IMR-90 (cell line): Measurements from ENCODE around the gene TRAF6. TPM values are rescaled to one million over a fixed set of nuclear protein-coding genes. Genes with fewer than 3 reads are reported as not detected.

Source experiments
- ATAC-seq: fragments of 200-7000 bp; cut with Tn5 transposase; 2 replicates; pipeline ENCODE4 v1.9.1; 2020; ENCODE audit warnings: low read depth, mild to moderate bottlenecking, moderate library complexity
- Bru-seq: library from RNA; stranded (reverse); fragments of 400-500 nt; gene quantifications from one replicate; lab custom pipeline; 2021; lab: Mats Ljungman, UMichigan
- BruChase-seq, 2 experiments: library from RNA; stranded (reverse); fragments of 400-500 nt; gene quantifications; one replicate each; lab custom pipeline; 2021; lab: Mats Ljungman, UMichigan
- BruUV-seq: library from RNA; stranded (reverse); fragments of 400-500 nt; replicated peaks from 2 replicates; lab custom pipeline; 2021; lab: Mats Ljungman, UMichigan
- CTCF ChIA-PET: fragments of 300-600 bp; formaldehyde crosslinking; extraction: SDS; loops from one replicate; lab custom pipeline; 2021; ENCODE audit warnings: antibody characterized with exemption; lab: Yijun Ruan, JAX
- POLR2A ChIA-PET: fragments of 300-600 bp; sonication (Branson Sonifier 250); formaldehyde crosslinking; loops from one replicate; lab custom pipeline; 2022; ENCODE audit warnings: antibody characterized with exemption; ENCODE audit not compliant: unreplicated experiment; lab: Charles Lee
- DNase-seq: peaks from one replicate; pipeline ENCODE4 v3.0.0; 2013
- H2AFZ ChIP-seq: replicated peaks from 2 replicates; pipeline ENCODE3; 2013; ENCODE audit warnings: low read length, mild to moderate bottlenecking; ENCODE audit not compliant: poor library complexity
- H2AK5ac ChIP-seq: 2 replicates; pipeline ENCODE4 v1.6.1; 2013; ENCODE audit warnings: low read depth, low read length, inconsistent platforms
- H2AK9ac ChIP-seq: replicated peaks from 2 replicates; pipeline ENCODE3; 2013; ENCODE audit warnings: mild to moderate bottlenecking, low read depth, low read length, moderate library complexity; ENCODE audit not compliant: poor library complexity
- H2BK120ac ChIP-seq: 2 replicates; pipeline ENCODE4 v1.6.1; 2013; ENCODE audit warnings: low read depth, low read length, inconsistent platforms
- H2BK15ac ChIP-seq: 3 replicates; pipeline ENCODE4 v1.6.1; 2013; ENCODE audit warnings: low read depth, low read length, inconsistent platforms
- H2BK20ac ChIP-seq: 2 replicates; pipeline ENCODE4 v1.6.1; 2013; ENCODE audit warnings: low read depth, mild to moderate bottlenecking, inconsistent platforms, low read length, moderate library complexity
- H2BK5ac ChIP-seq: 2 replicates; pipeline ENCODE4 v1.6.1; 2013; ENCODE audit warnings: mild to moderate bottlenecking, low read depth, low read length, inconsistent platforms; ENCODE audit not compliant: poor library complexity, severe bottlenecking
- H3K14ac ChIP-seq: replicated peaks from 2 replicates; pipeline ENCODE4 v1.6.1; 2013; ENCODE audit warnings: low read depth, low read length, inconsistent platforms
- H3K18ac ChIP-seq: 2 replicates; pipeline ENCODE4 v1.6.1; 2013; ENCODE audit warnings: low read depth, low read length, control low read depth
- H3K23ac ChIP-seq: 2 replicates; pipeline ENCODE4 v1.6.1; 2013; ENCODE audit warnings: low read depth, low read length, inconsistent platforms
- H3K27ac ChIP-seq: 2 replicates; pipeline ENCODE4 v1.5.1; 2013; ENCODE audit warnings: mild to moderate bottlenecking, control low read depth, low read length; ENCODE audit not compliant: insufficient read depth
- H3K27me3 ChIP-seq: 2 replicates; pipeline ENCODE4 v1.6.1; 2013; ENCODE audit warnings: low read length; ENCODE audit not compliant: control insufficient read depth, insufficient read depth
- H3K36me3 ChIP-seq: 2 replicates; pipeline ENCODE4 v1.6.1; 2013; ENCODE audit warnings: low read length, mixed read lengths; ENCODE audit not compliant: control insufficient read depth, insufficient read depth
- H3K4ac ChIP-seq: 2 replicates; pipeline ENCODE4 v1.6.1; 2013; ENCODE audit warnings: low read depth, low read length, inconsistent platforms
- H3K4me1 ChIP-seq: 2 replicates; pipeline ENCODE4 v1.6.1; 2013; ENCODE audit warnings: low read length, mixed read lengths; ENCODE audit not compliant: control insufficient read depth, insufficient read depth
- H3K4me2 ChIP-seq: 2 replicates; pipeline ENCODE4 v1.6.1; 2013; ENCODE audit warnings: low read depth, mild to moderate bottlenecking, control low read depth, low read length, moderate library complexity
- H3K4me3 ChIP-seq: 2 replicates; pipeline ENCODE4 v1.5.1; 2013; ENCODE audit warnings: low read depth, mild to moderate bottlenecking, control low read depth, low read length, moderate library complexity; ENCODE audit not compliant: insufficient read depth
- H3K56ac ChIP-seq: 2 replicates; pipeline ENCODE4 v1.6.1; 2013; ENCODE audit warnings: low read length, inconsistent platforms; ENCODE audit not compliant: insufficient read depth; ENCODE audit errors: extremely low read depth
- H3K79me1 ChIP-seq, 2 experiments: 2 replicates each; pipeline ENCODE4 v1.6.1; 2013; ENCODE audit warnings: low read length in 2 of 2, inconsistent platforms in 1 of 2, low read depth in 1 of 2
- H3K9ac ChIP-seq: 2 replicates; pipeline ENCODE4 v1.6.1; 2013; ENCODE audit warnings: low read depth, low read length, control low read depth
- H3K9me1 ChIP-seq: 2 replicates; pipeline ENCODE4 v1.6.1; 2013; ENCODE audit warnings: low read length, inconsistent platforms; ENCODE audit not compliant: insufficient read depth
- H3K9me3 ChIP-seq: 2 replicates; pipeline ENCODE4 v1.6.1; 2013; ENCODE audit warnings: low read length; ENCODE audit not compliant: control insufficient read depth, insufficient read depth
- H4K20me1 ChIP-seq: 2 replicates; pipeline ENCODE4 v1.6.1; 2013; ENCODE audit warnings: low read length, inconsistent platforms; ENCODE audit not compliant: insufficient read depth
- H4K5ac ChIP-seq: 2 replicates; pipeline ENCODE4 v1.6.1; 2013; ENCODE audit warnings: mild to moderate bottlenecking, low read depth, low read length, control low read depth
- H4K8ac ChIP-seq, 2 experiments: 2 replicates each; pipeline ENCODE4 v1.6.1; 2013; ENCODE audit warnings: low read depth in 2 of 2, low read length in 2 of 2, control low read depth in 1 of 2, inconsistent platforms in 1 of 2
- H4K91ac ChIP-seq: 2 replicates; pipeline ENCODE4 v1.6.1; 2013; ENCODE audit warnings: low read depth, low read length, inconsistent platforms; ENCODE audit not compliant: insufficient read depth
- BHLHE40 ChIP-seq: fragments of 150-350 bp; IDR thresholded peaks from 2 replicates; pipeline ENCODE4 v1.6.1; 2016; ENCODE audit warnings: mild to moderate bottlenecking, low read depth, low read length
- CEBPB ChIP-seq: IDR thresholded peaks from 2 replicates; pipeline ENCODE4 v1.6.1; 2012; ENCODE audit warnings: low read depth, low read length, improper control_type of control experiment
- CHD1 ChIP-seq: IDR thresholded peaks from 2 replicates; pipeline ENCODE4 v1.6.1; 2012; ENCODE audit warnings: low read depth, low read length, improper control_type of control experiment
- CTCF ChIP-seq: conservative IDR thresholded peaks from 2 replicates; pipeline ENCODE4 v1.5.1; 2012; ENCODE audit warnings: mild to moderate bottlenecking, low read depth, low read length, improper control_type of control experiment
- FOS ChIP-seq: fragments of 150-350 bp; IDR thresholded peaks from 2 replicates; pipeline ENCODE4 v1.6.1; 2016; ENCODE audit warnings: low read depth, low read length
- MAZ ChIP-seq: IDR thresholded peaks from 2 replicates; pipeline ENCODE4 v1.6.1; 2012; ENCODE audit warnings: low read depth, mild to moderate bottlenecking, low read length, improper control_type of control experiment, moderate library complexity, borderline replicate concordance
- NFE2L2 ChIP-seq: fragments of 150-350 bp; IDR thresholded peaks from 2 replicates; pipeline ENCODE4 v1.6.1; 2016; ENCODE audit warnings: low read depth, mild to moderate bottlenecking, low read length
- POLR2A ChIP-seq: IDR thresholded peaks from 2 replicates; pipeline ENCODE4 v1.6.1; 2012; ENCODE audit warnings: mild to moderate bottlenecking, low read depth, low read length
- RAD21 ChIP-seq: IDR thresholded peaks from 2 replicates; pipeline ENCODE4 v1.6.1; 2012; ENCODE audit warnings: low read length, improper control_type of control experiment
- RCOR1 ChIP-seq: IDR thresholded peaks from 2 replicates; pipeline ENCODE4 v1.6.1; 2012; ENCODE audit warnings: mild to moderate bottlenecking, low read length, improper control_type of control experiment; ENCODE audit not compliant: insufficient replicate concordance
- RFX5 ChIP-seq: IDR thresholded peaks from 2 replicates; pipeline ENCODE4 v1.8.0; 2012; ENCODE audit warnings: low read depth, mild to moderate bottlenecking, low read length, moderate library complexity
- SMC3 ChIP-seq: fragments of 150-350 bp; IDR thresholded peaks from 2 replicates; pipeline ENCODE4 v1.6.1; 2016; ENCODE audit warnings: low read depth, mild to moderate bottlenecking, antibody characterized with exemption, low read length, moderate library complexity
- USF2 ChIP-seq: fragments of 150-350 bp; IDR thresholded peaks from 2 replicates; pipeline ENCODE4 v1.6.1; 2017; ENCODE audit warnings: mild to moderate bottlenecking, antibody characterized with exemption, low read length, low read depth
- WGBS, 2 experiments: methylation state at CpG; one replicate each; pipeline versions ENCODE4 v1.1.5 to v1.1.7; 2013; ENCODE audit warnings: missing lambda C conversion rate in 2 of 2; ENCODE audit not compliant: insufficient read length in 1 of 2; ENCODE audit errors: extremely low coverage in 2 of 2; 5-methylcytosine and 5-hydroxymethylcytosine counted together
- dilution Hi-C: fragments of 300-500 bp; cut with HindIII; formaldehyde crosslinking; loops from one replicate; pipeline ENCODE4 v1.14.3; 2018; ENCODE audit warnings: low sequenced_read_pairs; ENCODE audit not compliant: unreplicated experiment
- in situ Hi-C: fragments of 300-500 bp; cut with MboI; formaldehyde crosslinking; loops from 3 replicates; pipeline ENCODE4 v1.14.3; 2019; ENCODE audit warnings: low sequenced_read_pairs, inconsistent platforms, mixed read lengths
- intact Hi-C: fragments of 100-400 bp; cut with micrococcal nuclease; formaldehyde crosslinking; loops from 2 replicates; pipeline ENCODE4 v1.10.0; 2022
- long read RNA-seq: library from polyadenylated mRNA; unstranded; transcript quantifications from one replicate; pipeline ENCODE4 v2.0.0, GENCODE V29; 2021; ENCODE audit not compliant: unreplicated experiment
- polyA plus RNA-seq, 3 experiments: library from polyadenylated mRNA; depleted of rRNA; stranded (reverse); fragments of >200 nt; gene quantifications; 2 replicates each; pipeline ENCODE4 v1.2.3, GENCODE V29; 2012; ENCODE audit warnings: low replicate concordance in 1 of 3
- total RNA-seq: library from RNA; depleted of rRNA; stranded (reverse); fragments of >200 nt; gene quantifications from 2 replicates; pipeline ENCODE4 v1.2.3, GENCODE V29; 2012; rRNA removed

Gene TRAF6
- total RNA-seq (15.3 and 17.6 TPM in 2 replicates), polyA plus RNA-seq (2012; rRNA removed) (5.6 and 6.0 TPM in 2 replicates), Bru-seq, nascent RNA (percentile 83 among the genes with signal in this experiment), BruChase-seq, experiment 1, labeled RNA remaining after a 6-hour chase (percentile 52 among the genes with signal in this experiment), BruChase-seq, experiment 2, labeled RNA remaining after a 2-hour chase (percentile 70 among the genes with signal in this experiment)
- 1.5 and 1.9 TPM in 2 replicates for polyA plus RNA-seq (2012; cell fraction: cytosol; rRNA removed)
- polyA plus RNA-seq (2012; cell fraction: nucleus; rRNA removed; ENCODE audit: low replicate concordance): 1.4 and 10.2 TPM in 2 replicates
- long read RNA-seq, full-length matches to known transcripts: 6 of 8 reads
- long read RNA-seq, partial matches to known transcripts: 1 of 8 reads
- long read RNA-seq, other reads (novel, unspliced or antisense): 1 of 8 reads

GRCh38 chr11:36509694-36510593 lies at the start of gene TRAF6:
Gene TRAF6, minus strand, starts transcription at chr11:36510272. Its CDS starts 8,757 bp downstream, at chr11:36501515.
- peak within 1 kb of the TSS; percentile 80 for H3K56ac ChIP-seq
- WGBS, 2 experiments: 0% methylated on average over 31 of the region's 81 CpGs; no CpG with 5 or more reads in 1 of the 2 experiments
- H3K4me2 ChIP-seq: peak within 1 kb of the TSS; percentile 93
- H2BK20ac ChIP-seq: peak within 1 kb of the TSS; percentile 51; the same call in 1 of the 2 replicates
- peak within 1 kb of the TSS; percentile 97 for H2BK120ac ChIP-seq
- H3K9me3 ChIP-seq: 0 out of 2 replicates have a peak, but pooled peaks cover 2% of the 10 kb centered on the region
- peaks cover 15% of the 10 kb centered on the region for H4K20me1 ChIP-seq
- H3K4me1 ChIP-seq: no peaks in the 10 kb centered on the region
- H3K36me3 ChIP-seq: no peaks in the 10 kb centered on the region; the same call in 1 of the 2 replicates
- H3K27ac ChIP-seq: peak within 1 kb of the TSS; percentile 97
- POLR2A ChIA-PET: no interaction called here
- peak within 1 kb of the TSS; percentile 100 for H3K23ac ChIP-seq
- ATAC-seq: peak; percentile 95
- peak within 1 kb of the TSS; percentile 98 for H2AK9ac ChIP-seq
- peak within 1 kb of the TSS; percentile 78 to 99 for H4K8ac ChIP-seq
- peak within 1 kb of the TSS; percentile 84 for H2AK5ac ChIP-seq
- H3K79me1 ChIP-seq: peaks cover 0 to 40% of the 10 kb centered on the region in 2 experiments; a peak in 2 of 4 replicates
- intact Hi-C loops: no loop called here
- peak within 1 kb of the TSS; percentile 90 for H3K18ac ChIP-seq
- H3K4me3 ChIP-seq: peak within 1 kb of the TSS; percentile 95
- H2BK15ac ChIP-seq: peak within 1 kb of the TSS; percentile 50; the same call in 1 of the 3 replicates
- peak; percentile 74 for DNase-seq
- peak within 1 kb of the TSS; percentile 97 for H3K9ac ChIP-seq
- dilution Hi-C loops: no loop called here
- H3K27me3 ChIP-seq: no peaks in the 10 kb centered on the region
- CTCF ChIA-PET: interaction anchor here (0.6 to 2.0 kb wide), 4 partner anchors 9 to 112 kb away, joined by 3 to 6 read pairs (median 3); no protein-coding TSS in a partner anchor
- H3K9me1 ChIP-seq: no peaks in the 10 kb centered on the region
- H2AFZ ChIP-seq: peak within 1 kb of the TSS; percentile 100
- H3K14ac ChIP-seq: peak within 1 kb of the TSS; percentile 99
- H4K5ac ChIP-seq: peak within 1 kb of the TSS; percentile 98
- in situ Hi-C loops: no loop called here
- peak within 1 kb of the TSS; percentile 100 for H3K4ac ChIP-seq
- no TSS peak for BruUV-seq
- H2BK5ac ChIP-seq: peak within 1 kb of the TSS; percentile 97
- peak within 1 kb of the TSS; percentile 94 for H4K91ac ChIP-seq
- no peak; the same call in 1 of the 2 replicates for TF ChIP-seq SMC3
- no peak for TF ChIP-seq BHLHE40
- TF ChIP-seq CEBPB: no peak
- TF ChIP-seq RCOR1: no peak
- no peak; the same call in 1 of the 2 replicates for TF ChIP-seq RAD21
- peak; percentile 80 for TF ChIP-seq MAZ
- TF ChIP-seq POLR2A: peak; percentile 89
- no peak for TF ChIP-seq CHD1
- no peak for TF ChIP-seq RFX5
- no peak for TF ChIP-seq USF2
- TF ChIP-seq CTCF: peak; percentile 80
- TF ChIP-seq FOS: no peak
- no peak for TF ChIP-seq NFE2L2
